GM12864 (cell line): ENCODE results near the gene CLCN2.

ENCODE experiments used
- DNase-seq: peaks from one replicate; pipeline ENCODE4 v3.0.0-alpha.2; 2011; ENCODE audit warnings: low read depth
- H3K4me3 ChIP-seq: 2 replicates; pipeline ENCODE4 v1.5.1; 2011; ENCODE audit warnings: mild to moderate bottlenecking, low read depth, low read length, control low read depth
- CTCF ChIP-seq: IDR thresholded peaks from 2 replicates; pipeline ENCODE4 v1.5.1; 2011; ENCODE audit warnings: low read depth, mild to moderate bottlenecking, moderate library complexity, low read length, control low read depth, inconsistent platforms; ENCODE audit errors: missing control alignments

The CLCN2 gene

GRCh38 chr3:184315871-184316661, 45.3 kb downstream of the CLCN2 start:
- peak overlapping the region; percentile 90 for H3K4me3 ChIP-seq
- DNase-seq, result no peak
- no peak for TF ChIP-seq CTCF

- TF ChIP-seq CTCF, result no peak
- peak overlapping the region; percentile 90 for H3K4me3 ChIP-seq
- no peak for DNase-seq
Observed at GRCh38 chr3:184315543-184315867, 45.9 kb downstream of the CLCN2 start.

- no peak for TF ChIP-seq CTCF
- H3K4me3 ChIP-seq, result peak overlapping the region; percentile 90
- no peak for DNase-seq
Observed at GRCh38 chr3:184314700-184315542, 46.5 kb downstream of the CLCN2 start.

- peak within 1 kb of the TSS; percentile 90 for H3K4me3 ChIP-seq
- no peak for TF ChIP-seq CTCF
- DNase-seq, result peak; percentile 80
Observed at GRCh38 chr3:184314363-184314699, 47.1 kb downstream of the CLCN2 start, which contains the start of gene EIF4G1. Gene EIF4G1 (plus strand): TSS chr3:184314606. CDS start chr3:184315797, 1,191 bp downstream.

GRCh38 chr3:184311633-184312032, 49.8 kb downstream of the CLCN2 start:
- no peak for TF ChIP-seq CTCF
- no peak for DNase-seq
- no peak overlapping the region for H3K4me3 ChIP-seq

- no peak for DNase-seq
- no peak for TF ChIP-seq CTCF
- H3K4me3 ChIP-seq, result no peak overlapping the region
Observed at GRCh38 chr3:184308744-184309143, 52.7 kb downstream of the CLCN2 start.
